GM12878 (cell line): ENCODE data around the gene CRBN. TPM values are rescaled to one million over a fixed set of nuclear protein-coding genes. Genes with fewer than 3 reads are reported as not detected.
A peak's percentile ranks its signal among the peaks of the same experiment; 100 is the strongest.

Source experiments
- ATAC-seq: fragments of 200-7000 bp; cut with Tn5 transposase; 3 replicates; pipeline ENCODE4 v1.9.1; 2020; ENCODE audit warnings: mild to moderate bottlenecking, moderate library complexity
- BruUV-seq: library from RNA; stranded (reverse); fragments of 400-500 nt; replicated peaks from 2 replicates; lab custom pipeline; 2021; lab: Mats Ljungman, UMichigan
- CTCF ChIA-PET: fragments of 300-600 bp; sonication (Branson Sonifier 250); formaldehyde crosslinking; extraction: SDS; loops from one replicate; lab custom pipeline; 2021; ENCODE audit warnings: inconsistent platforms; lab: Yijun Ruan, JAX
- POLR2A ChIA-PET: fragments of 350-600 bp; formaldehyde crosslinking; extraction: SDS; loops from one replicate; lab custom pipeline; 2021; ENCODE audit warnings: inconsistent platforms; lab: Charles Lee
- RAD21 ChIA-PET: fragments of 300-600 bp; sonication (Branson Sonifier 250); formaldehyde crosslinking; loops from one replicate; lab custom pipeline; 2023; ENCODE audit warnings: antibody characterized with exemption; ENCODE audit not compliant: unreplicated experiment; lab: Charles Lee
- SMC1A ChIA-PET: fragments of 300-600 bp; sonication (Branson Sonifier 250); formaldehyde crosslinking; loops from one replicate; lab custom pipeline; 2023; ENCODE audit not compliant: unreplicated experiment, uncharacterized antibody; lab: Charles Lee
- DNase-seq: peaks from one replicate; pipeline ENCODE4 v3.0.0-alpha.2; 2011; ENCODE audit warnings: low read depth, low spot score
- FAIRE-seq: peaks from 3 replicates; lab custom pipeline; 2011; peaks lifted over from hg19 to GRCh38; lab: Jason Lieb, UNC
- H2AFZ ChIP-seq: 2 replicates; pipeline ENCODE4 v1.6.0; 2011; ENCODE audit warnings: low read depth, low read length, control low read depth; ENCODE audit not compliant: control insufficient read depth
- H3K27ac ChIP-seq: 2 replicates; pipeline ENCODE4 v1.5.1; 2011; ENCODE audit warnings: control low read depth; ENCODE audit not compliant: control insufficient read depth, insufficient read depth
- H3K27me3 ChIP-seq, 2 experiments: replicated peaks in 1 of 2; 2 replicates each; pipeline versions ENCODE4 v1.6.0 to v1.6.1; 2011; ENCODE audit warnings: low read length in 1 of 2; ENCODE audit not compliant: control insufficient read depth in 2 of 2, insufficient read depth in 2 of 2
- H3K36me3 ChIP-seq, 2 experiments: 2 replicates each; pipeline ENCODE4 v1.5.1; 2011; ENCODE audit warnings: low read length in 1 of 2; ENCODE audit not compliant: control insufficient read depth in 2 of 2, insufficient read depth in 2 of 2
- H3K4me1 ChIP-seq: 2 replicates; pipeline ENCODE4 v1.6.1; 2011; ENCODE audit warnings: mild to moderate bottlenecking, low read length, moderate library complexity, mixed read lengths; ENCODE audit not compliant: control insufficient read depth, insufficient read depth
- H3K4me2 ChIP-seq: 2 replicates; pipeline ENCODE4 v1.6.0; 2011; ENCODE audit warnings: control low read depth; ENCODE audit not compliant: control insufficient read depth, insufficient read depth
- H3K4me3 ChIP-seq: fragments of 200-600 bp; sonication (generic); 2 replicates; pipeline ENCODE4 v1.5.1; 2016
- H3K79me2 ChIP-seq: 2 replicates; pipeline ENCODE4 v1.6.0; 2011; ENCODE audit warnings: low read length; ENCODE audit not compliant: control insufficient read depth, insufficient read depth
- H3K9ac ChIP-seq: 2 replicates; pipeline ENCODE4 v1.8.0; 2011; ENCODE audit warnings: low read length, control low read depth, mixed read lengths; ENCODE audit not compliant: control insufficient read depth, insufficient read depth
- H3K9me3 ChIP-seq: replicated peaks from 3 replicates; pipeline ENCODE4 v1.5.1; 2011; ENCODE audit warnings: mild to moderate bottlenecking, low read length; ENCODE audit not compliant: control insufficient read depth, insufficient read depth
- H4K20me1 ChIP-seq: 2 replicates; pipeline ENCODE4 v1.6.0; 2011; ENCODE audit not compliant: control insufficient read depth, insufficient read depth
- CHD4 ChIP-seq: fragments of 200-600 bp; sonication (generic); IDR thresholded peaks from 2 replicates; pipeline ENCODE4 v1.6.1; 2016; ENCODE audit warnings: mild to moderate bottlenecking
- LARP7 ChIP-seq: fragments of 450-650 bp; IDR thresholded peaks from 2 replicates; pipeline ENCODE4 v1.6.1; 2017; ENCODE audit warnings: mild to moderate bottlenecking
- POLR2AphosphoS2 ChIP-seq: IDR thresholded peaks from 2 replicates; pipeline ENCODE4 v1.6.1; 2011; ENCODE audit warnings: low read depth, mild to moderate bottlenecking, low read length, improper control_type of control experiment, moderate library complexity
- RAD21 ChIP-seq: IDR thresholded peaks from 2 replicates; pipeline ENCODE4 v1.6.1; 2011; ENCODE audit warnings: mild to moderate bottlenecking, low read depth, low read length, moderate library complexity; ENCODE audit not compliant: insufficient read depth
- RCOR1 ChIP-seq: conservative IDR thresholded peaks from 2 replicates; pipeline ENCODE4 v1.6.1; 2012; ENCODE audit warnings: low read depth, low read length, improper control_type of control experiment
- RELA ChIP-seq: fragments of 450-650 bp; IDR thresholded peaks from 2 replicates; pipeline ENCODE4 v1.8.0; 2014; ENCODE audit warnings: borderline replicate concordance; ENCODE audit not compliant: partially characterized antibody
- SMAD5 ChIP-seq: IDR thresholded peaks from 2 replicates; pipeline ENCODE4 v1.6.1; 2016; ENCODE audit warnings: antibody characterized with exemption, low read depth
- SUZ12 ChIP-seq: fragments of 200-600 bp; sonication (generic); IDR thresholded peaks from one replicate; pipeline ENCODE4 v1.6.1; 2018; ENCODE audit warnings: antibody characterized with exemption, mild to moderate bottlenecking; ENCODE audit not compliant: unreplicated experiment
- TARDBP ChIP-seq: IDR thresholded peaks from 2 replicates; pipeline ENCODE4 v1.6.1; 2016; ENCODE audit warnings: borderline replicate concordance
- TCF7 ChIP-seq: IDR thresholded peaks from 2 replicates; pipeline ENCODE4 v1.6.1; 2014; ENCODE audit warnings: antibody characterized with exemption, borderline replicate concordance
- WGBS: methylation state at CpG from one replicate; pipeline ENCODE4 v1.1.6; 2016; ENCODE audit warnings: low lambda C conversion rate; ENCODE audit not compliant: insufficient replicate concordance, insufficient coverage; ENCODE audit errors: missing lambda C conversion rate; 5-methylcytosine and 5-hydroxymethylcytosine counted together
- in situ Hi-C: fragments of 300-500 bp; cut with MboI; formaldehyde crosslinking; loops from 9 replicates; pipeline ENCODE4 v1.14.3; 2018; ENCODE audit warnings: mixed read lengths
- intact Hi-C: fragments of 100-400 bp; cut with micrococcal nuclease; formaldehyde crosslinking; loops from one replicate; pipeline ENCODE4 v1.14.2; 2022; ENCODE audit not compliant: unreplicated experiment
- polyA plus RNA-seq, 11 experiments: library from polyadenylated mRNA; depleted of rRNA in 4 of 11; unstranded in 6 of 11; stranded (reverse) in 5 of 11; fragments of >200 nt; fragmentation: Nextera tagmentation in 4 of 11; fragmentation: Illumina TruSeq in 1 of 11; extraction: Ambion mirVana in 4 of 11; extraction: Trizol in 1 of 11; gene quantifications; 1 replicate in 1 of 11; 2 replicates in 10 of 11; pipeline versions ENCODE4 v1.2.1 to v1.2.3, GENCODE V29; 2011 to 2016; ENCODE audit warnings: inconsistent platforms in 2 of 11, missing spikeins in 2 of 11, low read depth in 1 of 11
- total RNA-seq, 4 experiments: library from RNA; depleted of rRNA in 3 of 4; stranded (reverse); fragments of >200 nt in 3 of 4; fragmentation: Illumina TruSeq in 1 of 4; extraction: Trizol in 1 of 4; gene quantifications; 2 replicates each; pipeline versions ENCODE4 v1.2.1 to v1.2.3, GENCODE V29; 2013 to 2021
- TF ChIP-seq, protein P1 (sequence below): fragments of 450-650 bp; IDR thresholded peaks from 2 replicates; pipeline ENCODE4 v1.6.1; 2018; ENCODE audit warnings: borderline replicate concordance, mild to moderate bottlenecking; ENCODE audit not compliant: partially characterized antibody
- TF ChIP-seq, protein P2 (sequence below): fragments of 450-650 bp; IDR thresholded peaks from 2 replicates; pipeline ENCODE4 v1.6.1; 2016; ENCODE audit warnings: mild to moderate bottlenecking

The CRBN gene
- total and polyA plus RNA-seq, 10 of the 15 experiments (the other 5 are each of a cell fraction or from before 2014, with no cell fraction given): 21.7 to 115 (median 35.8) TPM

DNA sequence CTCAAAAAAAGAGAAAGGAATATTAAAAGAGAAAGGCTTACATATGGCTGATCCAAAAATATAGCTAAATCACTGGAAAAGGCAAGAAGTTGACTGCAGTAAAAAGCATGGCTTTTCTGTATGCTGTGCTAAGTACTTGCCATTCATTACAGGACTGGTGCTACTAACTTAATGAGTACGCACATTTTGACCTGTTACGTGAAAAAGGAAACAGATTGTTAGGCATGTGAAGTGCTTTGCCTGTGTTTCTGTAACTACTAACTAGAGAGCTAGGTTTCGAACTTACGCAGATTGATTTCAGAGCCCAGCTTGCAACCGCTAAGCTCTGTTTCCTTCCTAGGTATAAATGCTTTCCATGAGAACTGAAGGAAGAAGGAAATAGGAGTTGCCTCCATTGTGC is 49.9 kb downstream of the CRBN start:
- H3K27ac ChIP-seq: no peak overlapping the region
- peaks cover 0 to 11% of the 10 kb centered on the region in 2 experiments; a peak in 3 of 4 replicates for H3K36me3 ChIP-seq
- no peaks in the 10 kb centered on the region for H3K27me3 ChIP-seq
- peaks cover 46% of the 10 kb centered on the region for H3K79me2 ChIP-seq
- ATAC-seq (no peak), DNase-seq (no peak), FAIRE-seq (no peak)
- ChIA-PET POLR2A (interaction anchor here (1.0 to 1.1 kb wide), 3 partner anchors 17 to 42 kb away, joined by 3 read pairs; no protein-coding TSS in a partner anchor), CTCF (interaction anchor here (0.9 to 1.8 kb wide), 2 partner anchors 42 to 71 kb away, joined by 3 to 6 read pairs; no protein-coding TSS in a partner anchor), RAD21 (no interaction called here), SMC1A (interaction anchor here (0.9 to 1.4 kb wide), 5 partner anchors 13 to 40 kb away, joined by 3 to 5 read pairs (median 3); no protein-coding TSS in a partner anchor)
- no TSS peak for BruUV-seq
- H4K20me1 ChIP-seq: no peaks in the 10 kb centered on the region
- no peak overlapping the region for H3K9ac ChIP-seq
- WGBS: 8% methylated on average over 5 of the region's 5 CpGs
- peak overlapping the region; percentile 35 for H3K4me2 ChIP-seq
- peaks cover 2% of the 10 kb centered on the region; the same call in 1 of the 3 replicates for H3K9me3 ChIP-seq
- H3K4me3 ChIP-seq: peak overlapping the region; percentile 38; the same call in 1 of the 2 replicates
- TF ChIP-seq POLR2AphosphoS2 (no peak), TCF7 (no peak), LARP7 (no peak), CHD4 (no peak), RAD21 (no peak), SUZ12 (no peak), RCOR1 (no peak), RELA (no peak), SMAD5 (no peak), TARDBP (no peak)
- TF ChIP-seq, protein P1, sequence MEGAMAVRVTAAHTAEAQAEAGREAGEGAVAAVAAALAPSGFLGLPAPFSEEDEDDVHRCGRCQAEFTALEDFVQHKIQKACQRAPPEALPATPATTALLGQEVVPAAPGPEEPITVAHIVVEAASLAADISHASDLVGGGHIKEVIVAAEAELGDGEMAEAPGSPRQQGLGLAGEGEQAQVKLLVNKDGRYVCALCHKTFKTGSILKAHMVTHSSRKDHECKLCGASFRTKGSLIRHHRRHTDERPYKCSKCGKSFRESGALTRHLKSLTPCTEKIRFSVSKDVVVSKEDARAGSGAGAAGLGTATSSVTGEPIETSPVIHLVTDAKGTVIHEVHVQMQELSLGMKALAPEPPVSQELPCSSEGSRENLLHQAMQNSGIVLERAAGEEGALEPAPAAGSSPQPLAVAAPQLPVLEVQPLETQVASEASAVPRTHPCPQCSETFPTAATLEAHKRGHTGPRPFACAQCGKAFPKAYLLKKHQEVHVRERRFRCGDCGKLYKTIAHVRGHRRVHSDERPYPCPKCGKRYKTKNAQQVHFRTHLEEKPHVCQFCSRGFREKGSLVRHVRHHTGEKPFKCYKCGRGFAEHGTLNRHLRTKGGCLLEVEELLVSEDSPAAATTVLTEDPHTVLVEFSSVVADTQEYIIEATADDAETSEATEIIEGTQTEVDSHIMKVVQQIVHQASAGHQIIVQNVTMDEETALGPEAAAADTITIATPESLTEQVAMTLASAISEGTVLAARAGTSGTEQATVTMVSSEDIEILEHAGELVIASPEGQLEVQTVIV: no peak
- TF ChIP-seq, protein P2, sequence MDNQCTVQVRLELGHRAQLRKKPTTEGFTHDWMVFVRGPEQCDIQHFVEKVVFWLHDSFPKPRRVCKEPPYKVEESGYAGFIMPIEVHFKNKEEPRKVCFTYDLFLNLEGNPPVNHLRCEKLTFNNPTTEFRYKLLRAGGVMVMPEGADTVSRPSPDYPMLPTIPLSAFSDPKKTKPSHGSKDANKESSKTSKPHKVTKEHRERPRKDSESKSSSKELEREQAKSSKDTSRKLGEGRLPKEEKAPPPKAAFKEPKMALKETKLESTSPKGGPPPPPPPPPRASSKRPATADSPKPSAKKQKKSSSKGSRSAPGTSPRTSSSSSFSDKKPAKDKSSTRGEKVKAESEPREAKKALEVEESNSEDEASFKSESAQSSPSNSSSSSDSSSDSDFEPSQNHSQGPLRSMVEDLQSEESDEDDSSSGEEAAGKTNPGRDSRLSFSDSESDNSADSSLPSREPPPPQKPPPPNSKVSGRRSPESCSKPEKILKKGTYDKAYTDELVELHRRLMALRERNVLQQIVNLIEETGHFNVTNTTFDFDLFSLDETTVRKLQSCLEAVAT: no peak
- peaks cover 9% of the 10 kb centered on the region; the same call in 1 of the 2 replicates for H3K4me1 ChIP-seq
- in situ Hi-C loops: no loop called here
- no peak overlapping the region for H2AFZ ChIP-seq
- intact Hi-C loops: loop anchor here (5.0 kb wide), 1 partner anchor 92 kb away; no protein-coding TSS in a partner anchor
